Measurements from ENCODE around the gene P4HA2.
A peak's percentile ranks its signal among the peaks of the same experiment; 100 is the strongest.

The P4HA2 gene

GRCh38 chr5:132227485-132228240 lies at the start of gene P4HA2:
P4HA2 (minus strand) TSS chr5:132227853; CDS start chr5:132218626, 9,227 bp downstream.
- DNase-seq (ENCODE audit: low read depth in 3 of 3) = no peak

GRCh38 chr5:132277256-132277655 lies 49.6 kb upstream of the P4HA2 start:
- no peak for DNase-seq (ENCODE audit: low read depth in 3 of 3)

- no peak for DNase-seq (ENCODE audit: low read depth in 3 of 3)
Measured at GRCh38 chr5:132275367-132276220, 47.9 kb upstream of the P4HA2 start.

- no peak for DNase-seq (ENCODE audit: low read depth in 3 of 3)
Measured at GRCh38 chr5:132274050-132274792, 46.6 kb upstream of the P4HA2 start.

GRCh38 chr5:132273631-132274030 lies 46.0 kb upstream of the P4HA2 start:
- DNase-seq (ENCODE audit: low read depth in 3 of 3) = no peak

- DNase-seq (ENCODE audit: low read depth in 3 of 3) = peak; percentile 45 to 61 (median 54)
Measured at GRCh38 chr5:132272311-132273210, 44.9 kb upstream of the P4HA2 start.

- DNase-seq (ENCODE audit: low read depth in 3 of 3) = no peak
Measured at GRCh38 chr5:132271251-132272246, 43.9 kb upstream of the P4HA2 start.

- DNase-seq (ENCODE audit: low read depth in 3 of 3) = no peak
Measured at GRCh38 chr5:132270706-132271105, 43.1 kb upstream of the P4HA2 start.

GRCh38 chr5:132270335-132270665 lies 42.6 kb upstream of the P4HA2 start:
- no peak for DNase-seq (ENCODE audit: low read depth in 3 of 3)

- no peak for DNase-seq (ENCODE audit: low read depth in 3 of 3)
Measured at GRCh38 chr5:132269635-132270334, 42.1 kb upstream of the P4HA2 start.

GRCh38 chr5:132268769-132269551 lies 41.3 kb upstream of the P4HA2 start:
- no peak for DNase-seq (ENCODE audit: low read depth in 3 of 3)

- DNase-seq (ENCODE audit: low read depth in 3 of 3) = no peak
Measured at GRCh38 chr5:132267931-132268768, 40.5 kb upstream of the P4HA2 start.

- DNase-seq (ENCODE audit: low read depth in 3 of 3) = no peak
Measured at GRCh38 chr5:132267166-132267739, 39.6 kb upstream of the P4HA2 start.

GRCh38 chr5:132266836-132267160 lies 39.1 kb upstream of the P4HA2 start:
- no peak for DNase-seq (ENCODE audit: low read depth in 3 of 3)

GRCh38 chr5:132266031-132266835 lies 38.6 kb upstream of the P4HA2 start:
- no peak for DNase-seq (ENCODE audit: low read depth in 3 of 3)

- no peak for DNase-seq (ENCODE audit: low read depth in 3 of 3)
Measured at GRCh38 chr5:132265336-132266030, 37.8 kb upstream of the P4HA2 start.
